ENCODE measurements around the gene RIMBP2.

- TF ChIP-seq CTCF (IDR thresholded peaks at IDR 0.05) (no peak), POLR2A (IDR thresholded peaks at IDR 0.05) (no peak)
Measured at GRCh38 chr12:130452546-130452945, 263.6 kb downstream of the RIMBP2 start.

Data from uterus (tissue), 2 donors.